Limb (tissue), 2 donors: ENCODE measurements around the gene NCS1.
A peak's percentile ranks its signal among the peaks of the same experiment; 100 is the strongest.

Experiments used
- DNase-seq, 2 donors: peaks; one replicate each; pipeline ENCODE4 v3.0.0-alpha.2; 2016; ENCODE audit errors: extremely low spot score in 2 of 2

Gene NCS1

GRCh38 chr9:130147198-130147597 is 25.0 kb upstream of the NCS1 start:
- no peak for DNase-seq

DNA sequence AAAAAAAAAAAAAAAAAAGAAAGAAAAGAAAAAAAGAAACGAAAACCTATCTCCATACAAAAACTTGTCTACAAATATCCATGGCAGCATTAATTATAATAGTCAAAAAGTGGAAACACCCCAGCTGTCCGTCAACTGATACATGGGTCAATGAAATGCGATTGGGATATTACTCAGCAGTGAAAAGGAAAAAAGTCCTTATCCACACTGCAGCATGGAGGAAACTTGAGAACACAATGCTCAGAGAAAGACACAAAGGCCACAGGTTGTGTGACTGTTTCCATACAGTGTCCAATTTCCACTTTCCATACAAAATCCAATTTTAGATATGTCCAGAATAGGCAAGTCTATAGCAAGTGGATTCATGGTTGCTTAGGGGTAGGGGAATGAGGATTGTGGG is 24.3 kb upstream of the NCS1 start:
- no peak for DNase-seq

DNA sequence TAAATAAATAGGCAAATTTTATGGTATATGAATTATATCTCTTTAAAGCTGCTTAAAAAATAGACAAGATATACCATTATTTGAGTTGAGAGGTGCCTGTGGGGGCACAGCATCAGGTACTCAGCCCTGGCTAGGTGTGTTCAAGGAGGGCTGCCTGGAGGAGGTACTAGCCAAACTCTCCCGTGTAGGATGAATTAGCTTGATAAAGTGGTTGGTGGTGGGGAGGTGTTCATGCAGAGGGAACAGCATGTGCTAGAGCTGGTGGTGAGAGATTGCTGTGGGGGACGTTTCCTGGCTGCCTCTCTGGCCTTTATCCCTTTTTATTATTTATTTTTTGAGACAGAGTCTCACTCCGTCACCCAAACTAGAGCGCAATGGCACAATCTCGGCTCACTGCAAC is 23.2 kb upstream of the NCS1 start:
- DNase-seq: no peak

GRCh38 chr9:130149654-130150286 is 22.4 kb upstream of the NCS1 start:
- no peak for DNase-seq

- DNase-seq: no peak
Measured at GRCh38 chr9:130150779-130151382, 21.3 kb upstream of the NCS1 start.

DNA sequence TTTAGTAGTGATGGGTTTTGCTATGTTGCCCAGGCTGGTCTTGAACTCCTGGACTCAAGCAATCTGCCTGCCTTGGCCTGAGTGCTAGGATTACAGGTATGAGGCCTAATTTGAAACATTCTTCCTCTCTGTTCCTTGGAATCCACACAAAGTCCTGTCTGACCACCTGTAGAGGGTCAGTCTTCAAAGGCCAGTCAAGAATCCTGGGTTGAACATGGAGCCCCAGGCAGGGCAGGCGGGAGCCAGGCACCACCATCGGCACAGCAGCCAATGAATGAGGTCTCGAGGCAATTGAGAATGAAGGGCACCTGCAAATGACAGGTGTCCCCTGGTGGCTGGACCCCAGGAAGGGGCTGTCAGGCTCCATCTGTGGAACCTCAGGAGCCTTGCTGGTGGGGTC is 17.4 kb upstream of the NCS1 start:
- DNase-seq: no peak

DNA sequence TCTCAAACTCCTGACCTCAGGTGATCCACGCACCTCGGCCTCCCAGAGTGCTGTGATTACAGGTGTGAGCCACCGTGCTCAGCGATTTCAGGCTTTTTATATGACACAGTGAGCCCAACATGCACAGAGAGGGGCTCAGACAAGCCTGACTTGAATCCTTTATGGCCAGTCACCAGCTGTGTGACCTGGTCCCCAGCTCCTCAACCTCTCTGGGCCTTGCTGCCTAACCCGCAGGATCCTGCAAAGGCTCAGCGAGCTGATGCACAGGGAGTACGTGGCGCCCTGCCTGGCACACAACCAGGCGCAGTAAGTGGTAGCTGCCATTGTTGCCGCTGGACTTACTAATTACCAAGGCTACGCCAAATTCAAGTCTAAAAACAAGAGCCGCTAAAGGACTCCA is 16.6 kb upstream of the NCS1 start:
- DNase-seq: no peak

GRCh38 chr9:130156672-130157071 is 15.5 kb upstream of the NCS1 start:
- no peak for DNase-seq

- no peak for DNase-seq
Measured at GRCh38 chr9:130157079-130157478, 15.1 kb upstream of the NCS1 start.

DNA sequence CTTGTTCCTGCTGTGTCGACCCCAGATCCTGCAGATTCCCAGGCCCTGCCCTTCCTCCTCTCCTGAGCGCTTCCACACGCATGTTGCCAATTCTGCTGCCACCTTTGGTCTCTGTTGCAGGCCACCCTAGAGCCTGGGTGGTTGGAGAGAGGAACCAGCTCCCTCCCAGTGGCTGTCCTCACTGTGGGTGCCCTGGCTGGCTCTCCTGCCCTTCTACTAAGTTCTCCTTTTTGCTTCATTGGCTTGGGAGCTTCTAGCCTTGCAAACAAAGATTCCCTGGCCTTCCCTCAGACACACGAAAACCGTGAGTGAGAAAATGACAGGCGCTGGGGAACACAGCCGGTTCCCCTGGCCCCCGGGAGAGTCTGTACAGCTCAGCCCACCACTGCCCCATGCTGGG is 14.2 kb upstream of the NCS1 start:
- no peak for DNase-seq

DNA sequence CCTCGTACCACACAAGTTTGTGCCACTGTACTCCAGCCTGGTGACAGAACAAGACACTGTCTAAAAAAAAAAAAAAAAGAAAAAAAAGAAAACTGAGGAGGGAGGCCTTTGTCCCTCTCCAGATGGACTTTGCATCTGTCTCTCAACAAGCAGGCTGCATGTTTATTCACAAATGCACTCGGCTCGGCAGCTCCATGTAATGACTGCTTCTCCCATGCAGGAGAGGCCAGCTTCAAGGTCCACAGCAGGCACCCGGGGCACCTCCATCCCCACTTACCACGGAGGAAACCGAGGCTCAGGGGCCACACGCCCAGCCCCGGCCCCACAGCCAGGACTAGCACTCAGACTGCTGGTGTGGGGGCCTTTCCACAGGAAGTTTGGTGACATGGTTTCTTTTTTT is 13.1 kb upstream of the NCS1 start:
- no peak for DNase-seq

DNA sequence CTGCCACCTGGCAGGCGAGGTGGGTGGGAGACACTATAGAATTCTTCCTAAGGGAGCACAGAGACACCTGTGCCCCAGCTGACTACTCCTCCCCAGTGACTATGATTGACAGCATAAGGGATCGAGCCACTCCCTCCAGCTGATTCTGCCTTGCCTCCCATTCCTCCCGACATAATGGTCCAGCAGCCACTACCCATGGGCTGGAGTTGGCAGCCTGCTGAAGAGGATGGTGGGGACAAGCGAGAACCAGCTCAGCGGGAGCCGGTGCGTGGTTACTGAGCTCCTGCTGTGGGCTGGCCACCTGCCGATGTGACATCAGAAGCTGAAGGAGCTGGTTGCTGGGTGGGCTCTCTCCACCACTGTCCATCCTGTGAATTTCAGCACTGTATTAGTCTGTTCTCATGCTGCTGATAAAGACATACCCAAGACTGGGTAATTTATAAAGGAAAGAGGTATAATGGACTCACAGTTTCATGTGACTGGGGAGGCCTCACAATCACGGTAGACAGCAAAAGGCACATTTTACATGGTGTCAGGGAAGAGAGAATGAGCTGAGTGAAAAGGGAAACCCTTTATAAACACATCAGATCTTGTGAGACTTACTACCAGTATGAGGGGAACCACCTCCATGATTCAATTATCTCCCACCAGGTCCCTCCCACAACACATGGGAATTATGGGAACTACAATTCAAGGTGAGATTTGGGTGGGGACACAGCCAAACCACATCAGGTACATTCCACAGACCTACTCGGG is 12.1 kb upstream of the NCS1 start:
- no peak for DNase-seq

DNA sequence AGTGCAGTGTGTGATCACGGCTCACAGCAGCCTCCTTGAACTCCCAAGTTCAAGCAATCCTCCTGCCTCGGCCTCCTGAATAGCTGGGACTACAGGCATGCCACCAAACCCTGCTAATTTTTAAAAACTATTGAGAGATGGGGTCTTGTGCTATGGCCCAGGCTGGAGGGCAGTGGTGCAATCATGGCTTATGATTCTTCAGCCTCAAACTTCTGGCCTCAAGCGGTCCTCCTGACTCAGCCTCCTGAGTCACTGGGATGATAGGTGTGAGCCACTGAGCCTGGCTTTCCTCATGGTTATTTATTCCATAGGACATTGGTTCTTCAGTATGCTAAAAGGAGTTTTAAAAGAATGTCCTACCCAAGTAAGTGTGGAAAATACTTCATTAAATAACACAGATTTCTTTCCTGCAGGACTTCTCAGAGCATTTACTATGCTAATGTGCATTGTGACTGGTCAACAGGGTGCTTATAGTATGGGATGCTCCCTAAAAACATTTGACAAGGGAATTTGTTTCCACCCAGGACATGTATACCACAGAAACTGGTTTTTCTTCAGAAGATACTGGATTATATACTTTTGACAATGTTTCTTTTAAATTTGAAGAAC is 11.2 kb upstream of the NCS1 start:
- no peak for DNase-seq

DNA sequence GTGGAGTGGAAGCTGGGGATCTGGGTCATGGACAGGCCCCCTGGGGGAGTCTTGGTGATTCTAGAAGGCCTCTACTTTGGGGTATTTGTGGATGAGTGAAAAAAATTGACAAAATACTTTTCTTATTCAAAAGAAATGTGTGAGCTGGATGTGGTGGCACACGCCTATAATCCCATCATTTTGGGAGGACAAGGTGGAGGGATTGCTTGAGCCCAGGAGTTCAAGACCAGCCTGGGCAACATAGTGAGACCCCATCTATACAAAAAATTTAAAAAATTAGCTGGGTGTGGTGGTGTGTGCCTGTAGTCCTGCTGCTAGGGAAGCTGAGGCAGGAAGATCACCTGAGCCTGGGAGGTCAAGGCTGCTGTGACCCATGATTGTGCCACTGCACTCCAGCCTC is 6.6 kb upstream of the NCS1 start:
- DNase-seq: no peak

GRCh38 chr9:130166399-130166798 is 5.8 kb upstream of the NCS1 start:
- DNase-seq: no peak

DNA sequence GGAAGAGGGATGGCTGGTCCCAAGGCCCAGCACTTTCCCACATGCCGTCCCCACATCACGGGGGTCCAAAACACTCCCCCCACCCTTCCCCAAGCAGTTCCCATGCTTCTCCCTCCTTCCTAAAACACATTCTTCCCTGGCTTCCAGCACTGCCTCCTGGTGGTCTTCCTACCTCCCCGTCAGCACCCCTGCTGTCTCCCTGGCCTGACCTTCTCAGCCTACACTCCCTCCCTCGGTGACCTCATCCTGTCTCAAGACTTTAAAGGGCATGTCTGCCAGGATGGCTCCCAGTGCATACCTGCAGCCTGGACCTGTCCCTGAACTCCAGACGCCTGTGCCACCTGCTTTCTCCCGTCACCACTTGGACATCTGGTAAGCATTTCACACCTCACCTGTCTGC is 4.3 kb upstream of the NCS1 start:
- no peak for DNase-seq

- no peak for DNase-seq
Measured at GRCh38 chr9:130171226-130172148, 717 bp upstream of the NCS1 start.

DNA sequence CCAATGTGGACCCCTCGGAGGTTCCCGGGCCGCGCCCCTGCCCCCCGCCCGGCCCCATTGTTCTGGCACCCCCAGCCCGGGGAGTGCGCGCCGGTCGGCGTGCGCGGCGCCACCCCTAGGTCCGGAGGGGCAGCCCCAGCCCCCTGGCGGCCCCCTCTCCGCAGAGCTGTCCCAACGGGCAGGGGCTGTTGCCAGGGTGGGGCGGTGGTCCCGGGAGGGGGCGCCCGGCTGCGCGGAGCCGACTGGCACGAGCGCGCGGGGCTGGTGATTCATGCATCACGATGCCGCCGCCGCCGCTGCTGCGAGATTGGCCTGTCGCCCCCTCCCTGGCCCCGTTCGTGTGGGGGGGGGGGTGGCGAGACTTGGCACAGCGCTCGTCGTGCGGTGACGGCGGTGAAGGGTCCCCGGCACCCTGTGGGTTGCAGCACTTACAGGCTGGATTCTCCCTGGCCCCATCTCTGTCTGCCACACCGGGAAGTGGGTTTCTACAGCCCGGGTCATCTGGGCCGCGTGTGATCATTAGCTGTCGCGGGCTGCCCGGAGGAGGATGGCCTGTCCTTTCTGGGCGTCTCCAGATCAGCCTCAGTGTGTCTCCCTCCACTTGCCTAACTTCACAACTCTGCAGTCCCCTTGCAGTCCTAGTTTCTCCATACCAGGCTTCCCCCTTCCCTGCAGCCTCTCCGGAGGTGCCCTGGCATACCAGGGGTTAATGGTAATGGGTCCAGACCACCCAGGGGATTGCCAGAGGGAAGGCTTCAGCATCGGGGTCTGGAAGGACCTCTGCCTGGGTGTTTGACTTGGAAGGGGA is 858 bp downstream of the NCS1 start:
- DNase-seq: peak in 1 of 2 donors; percentile 68

DNA sequence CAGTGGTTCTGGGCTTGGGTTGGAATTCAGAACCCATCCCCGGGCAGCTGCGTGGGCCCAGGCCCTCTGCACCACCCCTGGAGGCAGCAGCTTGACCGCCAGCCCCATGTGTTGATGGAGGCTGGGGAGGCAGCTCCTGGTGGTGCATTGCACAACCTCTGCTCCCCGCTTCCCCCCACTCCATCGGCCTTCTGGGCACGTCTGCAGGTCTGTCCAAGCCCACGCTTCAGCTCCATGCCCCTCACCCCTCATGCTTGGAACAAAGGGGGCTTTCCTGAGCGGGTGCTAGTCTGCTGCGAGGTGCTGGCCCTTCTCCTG is 1.4 kb downstream of the NCS1 start:
- no peak for DNase-seq

DNA sequence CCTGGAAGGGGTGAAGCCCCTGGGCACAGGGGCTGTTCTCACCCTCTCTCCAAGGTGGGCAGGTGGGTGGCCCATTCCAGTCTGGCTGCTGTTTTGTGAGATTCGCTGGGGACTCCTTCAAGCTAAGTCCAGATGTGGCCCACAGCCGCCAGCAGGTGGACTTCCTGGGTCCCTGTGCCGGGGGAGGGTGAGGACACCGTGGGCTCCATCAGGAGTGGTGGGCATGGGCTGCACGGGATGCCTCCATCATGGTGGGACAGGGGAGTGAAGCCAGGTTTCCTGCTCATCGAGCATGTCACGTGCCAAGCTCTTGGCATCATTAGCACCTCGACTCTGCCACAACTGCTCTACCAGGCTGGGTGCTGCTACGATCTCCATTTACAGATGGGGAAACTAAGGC is 1.8 kb downstream of the NCS1 start:
- no peak for DNase-seq

DNA sequence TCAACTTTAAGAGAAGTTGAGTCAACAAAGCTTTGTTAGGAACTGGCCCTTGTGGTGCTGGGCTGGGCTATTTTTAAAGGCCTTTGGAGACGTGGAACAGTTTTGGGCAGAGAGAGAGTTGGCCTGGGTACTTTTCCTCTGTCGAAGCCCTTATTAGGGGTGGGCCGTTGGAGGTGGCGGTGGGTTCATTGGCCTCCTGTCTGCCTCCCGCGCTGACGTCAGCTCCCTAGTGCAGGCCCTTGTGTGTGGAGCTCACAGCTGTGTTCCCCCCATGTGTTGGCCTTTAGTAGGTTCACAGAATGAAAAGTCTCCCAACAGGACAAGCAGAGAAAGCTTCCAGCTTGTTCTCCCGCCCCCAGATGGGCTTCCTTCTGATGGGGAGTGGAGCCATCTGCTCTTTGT is 2.7 kb downstream of the NCS1 start:
- DNase-seq: no peak
